Hepatocyte (in vitro differentiated cells): ENCODE measurements around the gene OTULIN. TPM values are rescaled to one million over a fixed set of nuclear protein-coding genes. Genes with fewer than 3 reads are reported as not detected.

ENCODE experiments used
- DNase-seq: peaks from one replicate; pipeline ENCODE4 v3.0.0-alpha.2; 2016; ENCODE audit warnings: low spot score
- H2AFZ ChIP-seq: fragments of 200-600 bp; sonication (generic); 2 replicates; pipeline ENCODE4 v1.6.0; 2016; ENCODE audit warnings: antibody characterized with exemption, mild to moderate bottlenecking
- H3K27ac ChIP-seq: fragments of 200-600 bp; sonication (generic); 2 replicates; pipeline ENCODE4 v1.5.1; 2016; ENCODE audit warnings: mild to moderate bottlenecking
- H3K27me3 ChIP-seq: fragments of 200-600 bp; sonication (generic); 2 replicates; pipeline ENCODE4 v1.6.1; 2016
- H3K36me3 ChIP-seq: fragments of 200-600 bp; sonication (generic); replicated peaks from 2 replicates; pipeline ENCODE4 v1.5.1; 2016; ENCODE audit warnings: low read depth; ENCODE audit not compliant: insufficient read depth
- H3K4me1 ChIP-seq: fragments of 200-600 bp; sonication (generic); 2 replicates; pipeline ENCODE4 v1.5.1; 2016; ENCODE audit warnings: mild to moderate bottlenecking, moderate library complexity; ENCODE audit not compliant: insufficient read depth
- H3K4me2 ChIP-seq: fragments of 200-600 bp; sonication (generic); 2 replicates; pipeline ENCODE4 v1.6.0; 2016
- H3K4me3 ChIP-seq: fragments of 200-600 bp; sonication (generic); 2 replicates; pipeline ENCODE4 v1.5.1; 2016; ENCODE audit warnings: mild to moderate bottlenecking
- H3K79me2 ChIP-seq: fragments of 200-600 bp; sonication (generic); 2 replicates; pipeline ENCODE4 v1.6.0; 2017; ENCODE audit warnings: mild to moderate bottlenecking
- H3K9me2 ChIP-seq: fragments of 200-600 bp; sonication (generic); replicated peaks from 2 replicates; pipeline ENCODE4 v1.6.0; 2017; ENCODE audit warnings: mild to moderate bottlenecking; ENCODE audit not compliant: insufficient read depth
- H3K9me3 ChIP-seq: fragments of 200-600 bp; sonication (generic); 2 replicates; pipeline ENCODE4 v1.5.1; 2016; ENCODE audit warnings: low read depth, mild to moderate bottlenecking
- H4K20me1 ChIP-seq: fragments of 200-600 bp; sonication (generic); 2 replicates; pipeline ENCODE4 v1.6.0; 2016; ENCODE audit warnings: mild to moderate bottlenecking; ENCODE audit not compliant: insufficient read depth, poor library complexity, severe bottlenecking
- EZH2 ChIP-seq: fragments of 200-600 bp; sonication (generic); IDR thresholded peaks from 2 replicates; pipeline ENCODE4 v1.6.1; 2016; ENCODE audit warnings: antibody characterized with exemption, mild to moderate bottlenecking, borderline replicate concordance
- EZH2phosphoT487 ChIP-seq: fragments of 200-600 bp; sonication (generic); IDR thresholded peaks from one replicate; pipeline ENCODE4 v1.6.1; 2018; ENCODE audit warnings: antibody characterized with exemption, mild to moderate bottlenecking, low read depth, moderate library complexity; ENCODE audit not compliant: unreplicated experiment, severe bottlenecking
- WGBS: methylation state at CpG from one replicate; pipeline ENCODE4 v1.1.6; 2016; ENCODE audit warnings: low lambda C conversion rate; ENCODE audit errors: missing lambda C conversion rate; 5-methylcytosine and 5-hydroxymethylcytosine counted together
- polyA plus RNA-seq: library from polyadenylated mRNA; unstranded; fragments of >200 nt; fragmentation: Nextera tagmentation; extraction: Ambion mirVana; gene quantifications from 2 replicates; pipeline ENCODE4 v1.2.1, GENCODE V29; 2016
- total RNA-seq: library from RNA; depleted of rRNA; stranded (reverse); fragments of >200 nt; gene quantifications from 2 replicates; pipeline ENCODE4 v1.2.3, GENCODE V29; 2014
- TF ChIP-seq, protein P1 (sequence below): fragments of 200-600 bp; sonication (generic); IDR thresholded peaks from 2 replicates; pipeline ENCODE4 v1.5.1; 2016; ENCODE audit warnings: antibody characterized with exemption, mild to moderate bottlenecking; ENCODE audit not compliant: poor library complexity

Gene OTULIN
- total and polyA plus RNA-seq, 2 experiments from 2014 or later = 21.0 to 45.2 TPM

DNA sequence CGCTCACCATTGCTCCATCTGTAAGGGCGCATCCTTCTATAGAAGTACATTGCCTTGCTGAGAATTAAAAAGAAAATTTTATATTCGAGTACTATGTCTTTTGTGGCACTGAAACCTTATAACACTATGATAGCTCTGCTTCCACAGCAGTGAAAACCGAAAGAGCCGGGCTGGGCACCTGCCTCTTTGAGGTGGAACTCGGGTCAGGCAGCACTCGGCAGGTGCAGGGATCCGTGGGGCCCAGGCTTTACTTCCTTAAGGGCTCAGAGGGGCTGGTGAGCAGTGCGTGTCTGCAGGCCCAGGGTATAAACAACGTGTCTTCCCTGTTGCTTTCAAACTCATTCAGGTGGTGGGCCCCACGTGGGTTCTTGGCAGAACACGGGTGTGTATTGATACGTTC, 69.9 kb downstream of the OTULIN start:
- Histone ChIP-seq H3K4me2 (no peak overlapping the region), H3K4me3 (no peak overlapping the region), H3K36me3 (no peaks in the 10 kb centered on the region), H3K9me3 (no peaks in the 10 kb centered on the region), H3K4me1 (no peaks in the 10 kb centered on the region), H3K27ac (no peak overlapping the region), H3K27me3 (no peaks in the 10 kb centered on the region), H2AFZ (no peak overlapping the region), H3K79me2 (no peaks in the 10 kb centered on the region), H4K20me1 (no peaks in the 10 kb centered on the region), H3K9me2 (no peaks in the 10 kb centered on the region)
- WGBS = 91% methylated on average over 13 of the region's 13 CpGs
- TF ChIP-seq EZH2 = no peak
- TF ChIP-seq EZH2phosphoT487 = no peak
- TF ChIP-seq, protein P1, sequence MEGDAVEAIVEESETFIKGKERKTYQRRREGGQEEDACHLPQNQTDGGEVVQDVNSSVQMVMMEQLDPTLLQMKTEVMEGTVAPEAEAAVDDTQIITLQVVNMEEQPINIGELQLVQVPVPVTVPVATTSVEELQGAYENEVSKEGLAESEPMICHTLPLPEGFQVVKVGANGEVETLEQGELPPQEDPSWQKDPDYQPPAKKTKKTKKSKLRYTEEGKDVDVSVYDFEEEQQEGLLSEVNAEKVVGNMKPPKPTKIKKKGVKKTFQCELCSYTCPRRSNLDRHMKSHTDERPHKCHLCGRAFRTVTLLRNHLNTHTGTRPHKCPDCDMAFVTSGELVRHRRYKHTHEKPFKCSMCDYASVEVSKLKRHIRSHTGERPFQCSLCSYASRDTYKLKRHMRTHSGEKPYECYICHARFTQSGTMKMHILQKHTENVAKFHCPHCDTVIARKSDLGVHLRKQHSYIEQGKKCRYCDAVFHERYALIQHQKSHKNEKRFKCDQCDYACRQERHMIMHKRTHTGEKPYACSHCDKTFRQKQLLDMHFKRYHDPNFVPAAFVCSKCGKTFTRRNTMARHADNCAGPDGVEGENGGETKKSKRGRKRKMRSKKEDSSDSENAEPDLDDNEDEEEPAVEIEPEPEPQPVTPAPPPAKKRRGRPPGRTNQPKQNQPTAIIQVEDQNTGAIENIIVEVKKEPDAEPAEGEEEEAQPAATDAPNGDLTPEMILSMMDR = no peak
- DNase-seq = no peak

DNA sequence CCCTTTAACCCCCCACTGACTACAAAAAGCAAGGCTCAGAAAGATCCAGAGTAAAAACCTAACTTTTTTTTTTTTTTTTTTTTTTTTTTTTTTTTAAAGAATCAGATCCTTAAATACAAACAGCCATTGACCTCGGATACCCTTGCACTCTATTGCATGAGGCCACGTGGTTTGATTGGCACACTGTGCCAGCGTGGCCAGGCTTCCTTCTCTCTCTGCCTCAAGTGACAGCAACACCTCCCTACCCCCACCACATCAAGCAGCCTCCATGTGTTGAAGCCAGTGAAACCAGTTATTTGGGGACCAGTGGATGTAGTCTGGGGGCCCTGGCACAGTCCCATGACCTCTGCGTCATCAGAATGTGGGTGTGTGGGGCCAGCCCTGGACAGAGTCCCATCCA, 71.4 kb downstream of the OTULIN start:
- no peak for DNase-seq
- TF ChIP-seq EZH2 = no peak
- TF ChIP-seq, protein P1 = no peak
- TF ChIP-seq EZH2phosphoT487 = no peak

DNA sequence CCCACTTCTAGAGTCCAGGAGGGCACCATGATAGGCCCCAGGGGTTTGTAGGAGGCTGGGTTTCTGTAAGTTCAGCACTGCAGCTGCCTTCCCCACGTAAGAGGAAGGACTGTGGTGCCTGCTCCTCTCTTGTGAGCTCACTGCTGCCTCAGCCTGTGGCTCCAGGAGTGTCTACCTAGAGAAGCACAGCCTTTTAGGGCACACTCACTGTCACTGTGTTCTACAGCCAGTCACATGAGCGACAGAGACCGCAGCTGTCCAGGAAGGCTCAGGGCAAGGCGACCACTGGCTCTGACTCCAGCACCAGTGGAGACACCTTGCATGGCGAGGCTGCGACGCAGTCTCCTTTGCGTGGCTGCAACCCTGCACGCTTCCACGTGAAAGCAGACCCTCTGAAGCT, 72.8 kb downstream of the OTULIN start:
- Histone ChIP-seq H3K36me3 (no peaks in the 10 kb centered on the region), H3K79me2 (no peaks in the 10 kb centered on the region), H3K4me2 (no peak overlapping the region), H3K9me3 (no peaks in the 10 kb centered on the region), H4K20me1 (no peaks in the 10 kb centered on the region), H2AFZ (no peak overlapping the region), H3K4me3 (no peak overlapping the region), H3K4me1 (no peaks in the 10 kb centered on the region), H3K27me3 (no peaks in the 10 kb centered on the region), H3K27ac (no peak overlapping the region), H3K9me2 (no peaks in the 10 kb centered on the region)
- TF ChIP-seq EZH2 = no peak
- no peak for TF ChIP-seq EZH2phosphoT487
- TF ChIP-seq, protein P1 = no peak
- DNase-seq = no peak
- 90% methylated on average over 10 of the region's 10 CpGs for WGBS

More for the DNA sequence above, 71.4 kb downstream of the OTULIN start:
- no peaks in the 10 kb centered on the region for H3K27me3 ChIP-seq
- H3K9me3 ChIP-seq = no peaks in the 10 kb centered on the region
- H4K20me1 ChIP-seq = no peaks in the 10 kb centered on the region
- no peak overlapping the region for H3K4me3 ChIP-seq
- no peaks in the 10 kb centered on the region for H3K36me3 ChIP-seq
- no peaks in the 10 kb centered on the region for H3K79me2 ChIP-seq
- no peak overlapping the region for H3K27ac ChIP-seq
- H3K9me2 ChIP-seq = no peaks in the 10 kb centered on the region
- no peak overlapping the region for H2AFZ ChIP-seq
- H3K4me1 ChIP-seq = no peaks in the 10 kb centered on the region
- 86% methylated on average over 4 of the region's 4 CpGs for WGBS
- no peak overlapping the region for H3K4me2 ChIP-seq

DNA sequence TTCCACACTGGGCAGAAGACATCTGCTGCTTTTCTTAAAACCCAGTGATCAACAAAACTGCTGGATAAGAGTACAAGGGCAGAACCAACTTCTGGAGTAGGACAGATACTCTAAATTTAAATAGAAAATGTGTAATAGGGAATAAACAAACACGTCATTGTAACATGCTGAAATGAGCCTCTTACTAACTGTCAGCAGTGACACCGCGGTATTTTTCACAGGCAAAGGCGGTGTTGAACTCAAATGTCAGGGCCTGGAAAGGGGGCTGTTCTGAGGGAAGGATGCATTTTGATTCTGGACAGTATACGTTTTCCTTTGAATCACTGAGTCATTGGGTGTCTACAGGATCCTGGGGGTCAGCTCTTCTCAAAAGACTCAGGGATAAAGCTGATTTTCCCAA, 73.5 kb downstream of the OTULIN start:
- H3K4me1 ChIP-seq = no peaks in the 10 kb centered on the region
- no peaks in the 10 kb centered on the region for H3K27me3 ChIP-seq
- TF ChIP-seq EZH2 (no peak), EZH2phosphoT487 (no peak)
- TF ChIP-seq, protein P1 = no peak
- no peak overlapping the region for H3K27ac ChIP-seq
- H3K4me3 ChIP-seq = no peak overlapping the region
- no peaks in the 10 kb centered on the region for H3K36me3 ChIP-seq
- no peak overlapping the region for H2AFZ ChIP-seq
- no peak overlapping the region for H3K4me2 ChIP-seq
- H3K9me3 ChIP-seq = no peaks in the 10 kb centered on the region
- H3K79me2 ChIP-seq = no peaks in the 10 kb centered on the region
- no peaks in the 10 kb centered on the region for H3K9me2 ChIP-seq
- 96% methylated on average over 5 of the region's 5 CpGs for WGBS
- DNase-seq = no peak
- no peaks in the 10 kb centered on the region for H4K20me1 ChIP-seq
